ENCODE measurements around the gene KRT86.
"Not testable (repeated sequence)": the region's sequence is repeated elsewhere in the genome, so short reads cannot be mapped to it uniquely, and the experiment has no call there.

GRCh38 chr12:52240247-52240646 lies 34.2 kb upstream of the KRT86 start:
- TF ChIP-seq POLR2A, EP300, POLR2AphosphoS5 (IDR thresholded peaks at IDR 0.05): not testable (repeated sequence)
- TF ChIP-seq, protein P1, sequence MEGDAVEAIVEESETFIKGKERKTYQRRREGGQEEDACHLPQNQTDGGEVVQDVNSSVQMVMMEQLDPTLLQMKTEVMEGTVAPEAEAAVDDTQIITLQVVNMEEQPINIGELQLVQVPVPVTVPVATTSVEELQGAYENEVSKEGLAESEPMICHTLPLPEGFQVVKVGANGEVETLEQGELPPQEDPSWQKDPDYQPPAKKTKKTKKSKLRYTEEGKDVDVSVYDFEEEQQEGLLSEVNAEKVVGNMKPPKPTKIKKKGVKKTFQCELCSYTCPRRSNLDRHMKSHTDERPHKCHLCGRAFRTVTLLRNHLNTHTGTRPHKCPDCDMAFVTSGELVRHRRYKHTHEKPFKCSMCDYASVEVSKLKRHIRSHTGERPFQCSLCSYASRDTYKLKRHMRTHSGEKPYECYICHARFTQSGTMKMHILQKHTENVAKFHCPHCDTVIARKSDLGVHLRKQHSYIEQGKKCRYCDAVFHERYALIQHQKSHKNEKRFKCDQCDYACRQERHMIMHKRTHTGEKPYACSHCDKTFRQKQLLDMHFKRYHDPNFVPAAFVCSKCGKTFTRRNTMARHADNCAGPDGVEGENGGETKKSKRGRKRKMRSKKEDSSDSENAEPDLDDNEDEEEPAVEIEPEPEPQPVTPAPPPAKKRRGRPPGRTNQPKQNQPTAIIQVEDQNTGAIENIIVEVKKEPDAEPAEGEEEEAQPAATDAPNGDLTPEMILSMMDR (IDR thresholded peaks at IDR 0.05): not testable (repeated sequence)
